IPS-NIHi7 (cell line): ENCODE results near the gene SLC22A12.
"Not testable (repeated sequence)": the region's sequence is repeated elsewhere in the genome, so short reads cannot be mapped to it uniquely, and the experiment has no call there.

Source experiments
- DNase-seq: peaks from one replicate; pipeline ENCODE4 v3.0.0; 2012; ENCODE audit warnings: mixed read lengths; ENCODE audit errors: extremely low spot score

Gene SLC22A12

GRCh38 chr11:64585150-64585549 is 5.9 kb upstream of the SLC22A12 start:
- no peak for DNase-seq

GRCh38 chr11:64586366-64586765 is 4.7 kb upstream of the SLC22A12 start:
- DNase-seq: no peak

- no peak for DNase-seq
Measured at GRCh38 chr11:64588701-64589100, 2.3 kb upstream of the SLC22A12 start.

GRCh38 chr11:64591257-64592233 is 525 bp downstream of the SLC22A12 start:
- DNase-seq: no peak

- no peak for DNase-seq
Measured at GRCh38 chr11:64592234-64592615, 1.2 kb downstream of the SLC22A12 start.

GRCh38 chr11:64592656-64593055 is 1.6 kb downstream of the SLC22A12 start:
- no peak for DNase-seq

GRCh38 chr11:64593156-64594105 is 2.4 kb downstream of the SLC22A12 start:
- DNase-seq: no peak

- DNase-seq: no peak
Measured at GRCh38 chr11:64594159-64594939, 3.3 kb downstream of the SLC22A12 start.

GRCh38 chr11:64595922-64596321 is 4.9 kb downstream of the SLC22A12 start:
- DNase-seq: not testable (repeated sequence)

GRCh38 chr11:64597671-64598101 is 6.7 kb downstream of the SLC22A12 start:
- no peak for DNase-seq

- no peak for DNase-seq
Measured at GRCh38 chr11:64598106-64598796, 7.2 kb downstream of the SLC22A12 start.

GRCh38 chr11:64598797-64599697 is 8.0 kb downstream of the SLC22A12 start:
- DNase-seq: no peak

GRCh38 chr11:64599698-64600211 is 8.7 kb downstream of the SLC22A12 start:
- DNase-seq: no peak

- DNase-seq: no peak
Measured at GRCh38 chr11:64600281-64600992, 9.4 kb downstream of the SLC22A12 start.

GRCh38 chr11:64601605-64602465 is 10.8 kb downstream of the SLC22A12 start:
- no peak for DNase-seq

- DNase-seq: no peak
Measured at GRCh38 chr11:64602466-64603070, 11.5 kb downstream of the SLC22A12 start.

GRCh38 chr11:64603411-64604110 is 12.5 kb downstream of the SLC22A12 start:
- no peak for DNase-seq
